Measurements from ENCODE around the gene TBC1D21.
A peak's percentile ranks its signal among the peaks of the same experiment; 100 is the strongest.

TBC1D21 gene

DNA sequence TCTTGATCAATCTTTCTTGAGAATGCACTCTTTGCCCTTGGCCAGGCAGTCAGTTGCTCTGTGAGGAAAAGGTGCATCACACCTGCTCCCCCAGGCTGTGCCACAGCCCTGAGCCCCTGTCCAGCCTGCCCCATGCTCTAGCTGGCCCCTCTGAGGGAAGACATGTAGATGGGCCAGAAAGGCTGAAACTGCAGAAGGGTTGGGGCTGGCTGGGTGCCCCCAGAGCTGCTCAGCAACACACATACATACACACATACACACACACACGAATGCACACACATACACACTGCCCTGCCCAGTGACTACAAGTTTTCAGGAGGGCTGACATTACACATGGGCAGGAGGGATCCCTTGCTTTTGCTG is 16.4 kb downstream of the TBC1D21 start:
- no peak for DNase-seq

DNA sequence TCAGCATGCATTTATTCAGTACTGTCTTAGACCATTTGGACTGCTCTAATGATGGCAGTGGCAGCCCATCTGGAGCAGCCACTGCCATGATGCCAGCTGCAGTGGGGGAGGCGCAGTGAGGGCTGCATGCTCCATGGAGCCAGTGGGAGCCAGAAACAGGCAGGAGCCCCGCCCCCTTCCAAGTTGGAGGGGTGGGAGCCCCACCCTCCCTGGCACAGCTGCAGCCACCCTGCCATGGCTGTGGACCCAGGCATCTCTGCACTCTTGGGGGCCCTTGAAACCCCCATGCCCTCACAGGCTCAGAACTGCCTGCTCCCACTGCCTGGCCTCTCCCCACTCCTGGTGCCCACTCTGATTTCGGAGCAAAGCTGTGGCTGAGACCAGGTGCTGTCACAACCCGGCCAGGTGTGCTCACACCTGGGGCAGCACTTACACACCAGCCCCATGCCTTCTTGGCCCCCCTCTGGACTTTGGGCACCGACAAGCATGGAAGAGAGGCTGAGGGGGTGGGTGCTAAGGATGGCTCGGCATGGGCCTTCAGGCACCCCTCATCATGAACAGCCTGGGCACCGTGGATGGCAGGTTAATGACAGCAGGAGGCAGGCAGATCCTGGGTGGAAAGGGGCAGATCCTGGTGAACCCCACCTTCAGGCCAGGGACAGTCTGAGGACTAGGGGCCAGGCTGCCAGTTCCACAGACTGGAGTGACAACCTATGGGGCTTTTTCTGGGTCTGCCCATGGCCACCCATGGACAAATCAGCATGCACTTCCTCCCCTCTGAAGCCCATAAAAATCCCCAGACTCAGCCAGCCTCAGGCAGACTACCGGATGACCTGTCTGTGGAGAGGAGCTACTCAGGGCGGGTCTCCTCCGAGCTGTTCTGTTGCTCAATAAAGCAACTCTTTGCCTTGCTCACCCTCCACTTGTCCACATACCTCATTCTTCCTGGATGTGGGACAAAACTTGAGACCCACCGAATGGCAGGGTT is 18.3 kb downstream of the TBC1D21 start:
- DNase-seq, result no peak

DNA sequence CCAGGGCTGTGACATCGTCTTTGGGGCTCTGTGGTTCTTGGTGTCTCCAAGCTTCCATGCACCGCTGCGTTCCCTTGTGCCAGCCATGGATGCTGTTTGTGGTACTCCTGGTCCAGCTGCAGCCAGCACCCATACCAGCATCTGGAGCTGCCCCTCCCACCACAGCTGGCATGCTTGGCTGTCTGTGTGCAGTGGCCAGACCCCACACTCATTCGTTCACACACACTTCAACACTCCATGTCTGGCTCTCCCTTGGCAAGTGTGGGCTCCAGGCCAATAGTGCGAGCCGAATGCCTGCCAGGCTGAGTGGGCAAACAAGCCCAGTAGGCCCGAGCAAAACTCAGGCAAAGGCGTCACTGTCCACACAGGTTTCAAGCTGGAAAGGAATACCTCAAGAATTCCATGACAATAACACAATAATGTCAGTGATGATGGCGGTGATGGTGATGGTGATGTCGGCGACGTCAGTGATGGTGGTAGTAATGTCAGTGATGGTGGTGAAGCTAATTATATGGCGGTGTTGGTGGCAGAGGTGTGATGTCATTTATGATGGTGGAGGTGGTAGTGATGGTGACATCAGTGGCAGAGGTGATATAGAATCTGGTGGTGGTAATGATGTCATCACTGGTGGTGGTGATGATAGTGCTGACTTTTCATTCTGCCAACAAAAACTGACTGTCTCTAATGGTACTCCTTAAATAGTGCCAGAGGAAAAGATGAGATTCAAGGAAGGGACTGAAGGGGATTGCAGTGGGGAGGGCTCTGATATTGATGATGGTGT is 19.3 kb downstream of the TBC1D21 start:
- no peak for DNase-seq

DNA sequence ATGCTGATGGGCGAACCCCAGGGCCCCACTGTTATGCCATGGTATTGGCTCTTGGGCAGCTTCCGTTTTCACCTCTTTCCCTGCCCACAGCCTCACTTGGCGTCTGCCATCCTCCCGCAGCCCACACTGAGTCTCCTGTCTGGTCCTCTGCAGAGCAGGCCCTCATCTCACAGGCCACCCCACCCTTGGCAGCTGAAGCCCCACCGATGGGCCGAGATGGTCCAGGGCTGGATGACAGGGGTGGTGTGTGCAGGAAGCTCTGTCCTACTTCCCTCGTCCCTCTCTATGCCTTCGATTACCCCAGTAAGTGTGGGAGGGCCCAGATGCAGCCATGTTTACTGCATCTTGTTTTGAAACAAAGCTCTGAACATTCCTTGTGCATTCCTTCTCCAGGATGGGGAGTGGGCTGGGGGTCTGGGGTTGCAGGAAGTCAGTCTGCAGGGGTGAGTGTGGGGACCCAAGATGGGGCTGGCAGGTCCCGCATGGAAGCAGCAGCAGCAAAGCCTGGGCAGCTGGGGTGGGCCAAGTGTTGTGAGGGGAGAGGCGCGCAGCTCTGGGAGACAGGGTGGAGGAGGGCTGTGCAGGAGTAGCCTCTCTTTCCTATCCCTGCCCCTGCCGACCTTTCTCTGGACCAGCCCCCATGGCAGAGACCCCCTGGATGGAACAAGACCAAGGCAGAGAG is 20.9 kb downstream of the TBC1D21 start:
- DNase-seq, result no peak

DNA sequence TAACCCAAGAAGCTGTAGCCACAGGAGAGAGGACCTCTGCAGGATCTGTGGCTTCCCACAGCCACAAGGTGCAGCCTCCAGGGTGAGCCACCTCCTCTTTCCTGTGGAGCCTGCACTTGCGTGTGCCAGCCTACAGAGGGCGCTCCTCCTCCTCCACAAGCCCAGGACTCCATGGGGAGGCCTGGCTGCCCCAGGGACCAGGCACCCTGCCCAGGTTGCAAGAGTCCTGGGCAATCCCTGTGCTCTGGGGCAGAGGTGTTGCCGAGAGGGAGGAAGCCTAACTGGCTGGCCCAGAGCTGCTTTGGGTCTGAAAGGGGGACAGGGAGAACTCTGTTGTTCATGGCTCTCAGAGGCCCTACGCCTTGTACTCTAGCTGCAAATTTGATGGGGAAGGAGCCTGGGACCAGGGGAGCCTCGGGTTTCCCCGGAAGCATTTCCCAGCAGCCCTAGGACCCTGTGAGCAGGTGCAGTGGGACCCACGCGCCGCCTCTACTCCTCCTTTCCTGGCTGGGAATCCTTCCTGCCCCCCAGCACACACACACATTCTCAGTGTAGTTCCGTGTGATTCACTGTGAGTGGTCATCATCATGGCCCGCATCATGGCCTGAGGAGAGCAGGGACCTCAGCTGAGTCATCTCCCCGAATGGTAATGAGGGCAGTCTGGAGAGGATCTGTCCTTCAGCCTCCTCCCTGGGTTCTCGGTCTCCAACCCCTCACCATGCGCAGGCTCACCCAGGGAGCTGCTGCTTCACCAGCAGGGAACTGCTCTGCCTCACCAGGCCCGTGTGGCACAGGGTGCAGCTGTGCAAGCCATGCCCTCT is 24.3 kb downstream of the TBC1D21 start:
- peak; percentile 85 for DNase-seq

DNA sequence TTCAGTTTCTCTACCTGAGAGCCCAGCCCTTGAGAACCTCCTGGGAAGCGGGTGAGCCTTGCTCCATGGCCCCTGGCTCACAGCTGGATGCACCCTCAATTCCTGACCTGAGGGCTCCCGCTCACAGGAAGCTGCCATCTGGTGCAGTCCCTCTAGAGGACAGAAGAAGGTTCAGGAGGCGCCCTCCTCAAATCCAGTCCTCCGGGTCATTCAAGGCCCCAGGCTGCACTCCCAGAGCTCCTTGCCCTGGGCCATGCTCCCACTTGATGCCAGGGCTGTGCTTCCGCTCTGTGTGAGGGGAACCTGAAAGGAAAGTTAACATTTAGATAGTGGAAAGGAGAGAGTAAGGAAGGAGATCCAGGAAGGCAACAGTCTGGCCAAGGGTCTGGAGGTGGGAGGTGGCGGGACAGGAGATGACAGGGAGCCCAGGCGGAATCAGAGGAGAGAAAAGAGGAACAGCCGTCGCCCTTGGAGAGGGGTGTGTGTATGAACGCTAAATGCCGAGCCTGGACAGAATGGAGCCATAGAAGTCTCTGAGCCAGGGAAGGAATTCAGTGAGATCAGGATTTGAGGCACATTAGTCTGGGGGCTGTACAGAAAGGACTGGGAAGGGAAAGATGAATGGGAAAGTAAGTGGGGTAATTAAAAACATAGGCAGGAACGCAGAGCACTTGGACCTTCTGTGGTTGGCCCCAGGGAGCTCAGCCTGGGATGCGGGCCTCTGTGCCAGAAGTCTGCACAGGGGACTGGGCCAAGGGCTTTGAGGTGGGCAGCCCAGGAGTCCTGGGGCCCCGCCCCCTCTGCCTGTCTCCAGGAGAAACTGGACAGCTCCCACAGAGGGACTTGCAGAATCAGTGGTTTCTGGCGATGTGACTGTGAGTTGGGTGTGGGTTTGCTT is 26.1 kb downstream of the TBC1D21 start:
- no peak for DNase-seq

DNA sequence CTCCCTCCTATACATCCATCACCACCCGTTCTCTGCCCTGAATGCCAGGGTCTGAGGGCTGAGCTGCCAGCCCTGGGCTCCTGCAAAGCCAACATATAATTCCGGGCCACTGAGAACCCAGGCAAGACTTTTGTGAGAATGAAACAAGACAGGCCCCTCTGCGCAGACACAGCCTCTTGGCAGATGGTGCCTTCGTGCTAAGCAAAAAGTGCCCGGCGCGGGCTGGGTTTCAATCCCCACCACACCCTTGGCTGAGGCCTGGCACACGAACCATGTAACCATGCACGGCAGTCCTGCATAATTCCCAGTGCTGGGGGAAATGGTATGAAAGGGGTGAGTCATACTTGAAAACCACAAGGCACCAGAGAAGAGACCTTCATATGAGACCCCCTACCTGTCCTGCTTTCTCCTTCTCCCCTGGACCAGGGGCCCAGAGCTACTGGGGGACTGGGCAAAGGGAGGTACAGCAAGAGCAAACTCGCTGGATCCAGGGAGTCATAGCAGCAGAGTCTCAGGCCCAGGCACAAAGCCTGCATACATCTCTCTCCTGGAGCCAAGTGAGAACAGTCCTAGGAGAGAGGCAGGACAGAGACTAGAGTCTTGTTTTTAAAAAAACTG is 26.8 kb downstream of the TBC1D21 start:
- no peak for DNase-seq

DNA sequence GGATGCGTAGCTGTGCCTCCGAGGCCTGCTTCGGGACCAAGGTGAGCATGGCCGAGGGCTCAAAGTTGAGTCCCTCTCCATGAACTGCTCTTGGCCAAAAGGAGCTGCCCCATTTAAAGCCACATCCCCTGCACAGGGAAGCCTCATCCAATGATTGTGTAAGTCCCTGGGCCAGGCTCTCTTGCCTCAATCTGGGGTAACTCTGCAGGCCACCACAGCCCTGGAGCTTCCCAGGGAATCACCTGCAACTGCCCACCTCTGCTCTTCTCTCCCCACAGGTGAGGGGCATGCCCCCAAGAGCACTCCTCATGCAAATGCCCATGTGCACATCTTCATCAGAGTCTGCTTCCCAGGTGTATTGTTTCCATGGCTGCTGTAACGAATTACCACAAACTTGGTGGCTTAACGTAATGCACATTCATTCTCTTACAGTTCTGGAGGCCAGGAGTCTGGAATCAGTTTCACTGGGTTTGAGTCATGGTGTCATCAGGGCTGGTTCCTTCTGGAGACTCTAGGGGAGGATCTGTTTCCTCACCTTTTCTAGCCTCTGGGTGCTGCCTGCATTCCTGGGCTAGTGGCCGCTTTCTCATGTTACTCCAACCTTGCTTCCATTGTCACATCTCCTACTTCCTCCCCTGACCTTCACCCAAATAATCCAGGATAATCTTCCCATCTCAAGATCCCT is 27.9 kb downstream of the TBC1D21 start:
- no peak for DNase-seq

DNA sequence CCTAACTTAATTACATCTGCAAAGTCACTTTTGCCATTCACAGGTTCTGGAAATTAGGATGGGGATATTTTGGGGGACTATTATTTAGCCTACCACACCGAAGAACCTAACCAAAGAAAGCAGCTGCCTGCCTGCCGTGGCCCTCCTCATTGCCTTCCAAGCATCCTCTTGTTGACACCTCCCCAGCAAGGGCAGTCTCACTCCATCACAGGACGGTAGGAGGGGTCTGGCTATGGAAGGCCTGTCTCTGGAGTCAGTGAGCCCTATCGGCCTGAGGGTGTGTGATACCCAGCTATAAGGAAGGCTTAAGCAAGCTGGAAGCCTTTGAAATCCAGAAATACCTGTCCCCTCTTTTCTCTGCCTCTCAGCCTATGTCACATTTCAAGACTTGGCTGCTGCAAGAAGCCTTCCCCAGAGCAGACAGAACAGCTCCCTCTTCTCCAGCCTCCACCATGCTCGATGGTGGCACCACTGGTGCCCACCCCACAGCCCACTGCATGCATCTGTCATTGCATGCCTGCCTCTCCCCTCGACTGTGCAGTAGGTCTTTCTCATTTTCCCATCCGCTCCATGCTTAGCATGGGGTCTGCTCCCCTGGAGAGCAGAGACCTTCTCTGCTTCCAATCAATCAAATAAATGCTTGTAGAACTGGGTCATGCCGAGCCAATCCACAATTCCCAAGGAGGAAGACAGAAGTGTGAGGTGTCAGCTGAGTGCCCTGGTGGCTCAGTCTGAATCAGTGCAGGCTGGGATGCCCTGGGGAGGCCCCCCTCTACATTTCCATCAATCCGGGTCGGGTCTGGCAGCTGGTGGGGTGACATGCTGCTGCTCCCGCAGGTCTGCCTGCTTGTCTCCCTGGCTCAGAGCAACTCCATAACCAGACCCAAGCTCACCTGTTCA is 29.0 kb downstream of the TBC1D21 start:
- no peak for DNase-seq

DNA sequence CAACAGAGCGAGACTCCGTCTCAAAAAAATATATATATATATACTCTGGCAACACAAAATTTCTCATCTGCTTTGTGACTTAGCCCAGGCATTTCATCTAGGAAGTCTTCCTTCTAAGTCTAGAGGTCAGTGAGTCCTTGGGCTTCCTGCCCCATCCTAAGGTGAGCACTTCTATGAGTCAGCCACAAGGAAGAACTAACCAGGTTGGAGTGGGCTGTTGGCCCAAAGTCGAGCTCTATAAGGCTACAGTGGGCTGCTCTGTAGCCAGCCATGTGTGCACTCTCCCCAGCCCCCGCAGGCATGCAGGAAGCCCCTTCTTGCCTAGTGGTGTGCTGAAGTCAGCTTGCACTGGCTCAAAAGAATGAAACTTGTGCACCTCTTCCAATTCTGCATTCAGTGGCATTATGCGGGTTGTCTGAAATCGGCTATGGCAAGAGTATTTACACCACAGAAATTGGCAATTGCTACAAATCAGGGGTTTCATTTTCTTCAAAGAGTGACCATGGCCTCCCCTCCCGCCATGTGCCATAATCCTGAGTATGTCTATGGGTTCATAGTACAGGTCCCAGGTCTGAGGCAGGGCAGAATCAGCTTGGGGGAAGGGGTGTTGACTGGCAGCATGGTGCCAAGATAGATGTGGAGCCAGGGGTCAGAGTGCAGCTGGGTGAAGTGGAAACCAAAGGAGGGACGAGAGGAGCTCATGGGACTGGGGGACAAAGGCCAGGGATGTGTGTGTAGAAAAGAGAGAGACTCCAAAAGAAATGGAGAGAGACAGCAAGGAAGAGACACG is 30.9 kb downstream of the TBC1D21 start:
- no peak for DNase-seq

DNA sequence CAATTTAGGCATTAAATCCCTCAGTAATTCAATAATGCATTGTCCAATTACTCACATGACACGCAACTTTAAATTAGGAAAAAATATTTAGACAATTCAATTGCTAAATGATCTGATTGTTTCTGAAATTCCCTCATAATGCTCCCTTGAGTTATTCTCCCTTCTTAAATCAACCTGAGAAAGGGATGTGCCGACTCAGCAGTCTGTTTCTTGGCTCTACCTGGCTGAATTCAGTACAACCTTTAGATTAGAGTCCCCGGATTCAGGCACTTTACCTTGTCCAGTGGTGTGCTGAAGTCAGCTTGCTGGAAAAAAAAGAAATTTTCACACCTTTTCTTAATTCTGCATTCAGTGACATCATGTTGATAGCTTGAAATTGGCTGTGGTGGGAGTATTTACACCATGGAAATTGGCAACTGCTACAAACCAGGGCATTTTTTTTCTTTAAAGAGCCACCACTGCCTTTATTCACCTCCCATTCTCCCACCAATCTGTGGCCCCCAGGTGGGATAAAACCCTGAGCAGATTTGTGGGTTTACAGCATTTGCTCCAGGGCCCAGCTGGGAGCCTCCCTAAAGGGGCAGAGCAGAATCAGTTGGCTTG is 32.0 kb downstream of the TBC1D21 start:
- no peak for DNase-seq

DNA sequence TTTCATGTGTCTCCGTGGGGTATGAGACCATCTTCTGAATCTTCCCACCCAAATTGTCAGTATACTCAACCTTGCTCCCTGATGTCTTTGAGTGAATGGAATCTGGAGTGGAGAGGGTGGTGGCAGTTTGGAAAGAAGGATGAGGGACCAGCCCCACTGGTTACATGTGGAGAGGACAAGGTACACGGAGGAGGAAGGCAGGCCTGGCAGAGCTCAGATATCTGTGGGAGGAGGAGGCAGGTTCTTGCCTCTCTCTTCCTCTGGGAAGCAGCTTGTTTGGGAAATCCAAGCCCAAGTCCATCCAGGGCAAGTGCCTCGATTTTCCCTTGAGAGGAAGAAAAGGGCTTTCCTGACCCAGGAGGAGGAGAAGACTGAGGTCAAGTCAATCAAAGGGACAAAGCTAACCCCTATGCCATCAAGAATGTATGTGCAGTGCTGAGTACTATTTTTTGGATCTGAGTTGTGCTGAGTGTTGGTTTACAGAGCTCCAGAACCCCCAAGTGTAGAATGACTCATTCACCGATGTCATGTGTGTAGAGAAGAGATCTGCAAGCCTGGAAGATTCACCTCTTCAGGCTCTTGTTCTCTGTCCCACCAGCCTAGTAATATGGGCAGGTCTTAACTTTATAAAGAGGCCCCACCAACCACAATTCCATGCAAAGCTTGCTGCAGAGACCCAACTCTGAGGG is 33.1 kb downstream of the TBC1D21 start:
- DNase-seq, result no peak

DNA sequence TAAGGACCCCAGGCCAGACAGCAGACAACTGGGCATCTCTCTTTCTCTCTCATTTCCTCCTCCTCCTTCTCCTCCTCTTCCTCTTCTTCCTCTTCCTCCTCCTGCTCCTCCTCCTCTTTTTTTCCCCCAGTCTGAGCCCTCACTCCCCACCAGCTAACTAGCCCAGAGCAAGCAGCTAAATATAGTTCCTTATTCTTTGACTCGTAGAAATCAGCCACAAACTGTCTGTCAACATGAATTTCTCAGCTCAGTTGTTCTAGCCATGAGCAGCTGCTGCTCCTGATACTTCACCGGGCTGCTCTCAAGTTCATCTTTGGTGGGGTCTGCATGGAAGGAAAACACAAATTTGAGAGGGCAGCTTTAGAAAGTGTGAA is 33.7 kb downstream of the TBC1D21 start:
- DNase-seq, result no peak

DNA sequence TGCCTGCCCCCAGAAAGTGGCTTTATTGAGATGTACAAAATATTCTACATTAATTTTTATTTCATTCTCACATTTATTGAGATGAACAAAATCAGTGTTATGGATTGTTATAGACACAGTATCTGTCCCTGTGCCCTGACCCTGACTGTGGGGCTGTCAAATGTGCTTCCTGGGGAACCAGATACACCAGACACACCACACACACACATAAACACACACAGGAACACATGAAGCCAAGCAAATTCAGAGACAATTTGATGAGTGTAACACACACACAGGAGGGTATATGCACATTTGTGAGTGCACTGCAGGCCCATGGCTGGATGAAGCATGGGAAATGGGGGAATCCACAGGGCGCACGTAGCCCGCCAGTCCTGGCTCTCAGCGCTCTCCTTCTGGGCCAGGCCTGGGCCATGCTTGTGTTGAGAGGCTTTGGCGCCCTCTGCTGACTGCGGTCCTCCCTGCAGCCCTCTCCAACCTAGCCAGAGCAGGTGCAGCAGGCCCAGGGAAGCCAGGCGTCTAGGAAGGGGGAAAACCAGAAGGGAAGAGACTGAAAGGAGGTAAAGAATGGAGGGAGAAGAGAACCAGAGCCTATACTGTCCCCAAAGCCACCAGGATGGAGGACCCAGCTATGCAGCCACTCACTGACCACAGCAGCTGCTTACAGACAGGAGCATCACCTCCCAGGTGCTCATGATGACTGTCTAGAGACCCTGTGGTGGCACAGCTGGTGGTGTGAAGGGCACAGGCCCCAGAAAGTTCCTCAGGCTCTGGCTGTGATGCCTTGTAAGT is 34.9 kb downstream of the TBC1D21 start:
- DNase-seq, result peak; percentile 92

DNA sequence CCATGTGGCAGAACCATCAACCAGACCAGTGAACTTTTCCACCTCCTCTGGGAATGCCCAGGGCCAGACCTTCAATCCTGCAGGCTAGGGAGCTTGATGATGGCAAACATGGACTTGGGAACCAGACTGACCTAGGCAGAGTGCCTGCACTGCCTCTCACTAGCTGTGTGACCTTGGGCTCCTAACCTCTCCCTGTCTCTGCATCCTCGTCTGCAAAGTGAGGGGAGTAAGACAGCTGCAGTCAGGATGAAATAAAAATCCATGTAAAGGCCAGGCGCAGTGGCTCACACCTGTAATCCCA is 35.4 kb downstream of the TBC1D21 start:
- DNase-seq, result no peak

DNA sequence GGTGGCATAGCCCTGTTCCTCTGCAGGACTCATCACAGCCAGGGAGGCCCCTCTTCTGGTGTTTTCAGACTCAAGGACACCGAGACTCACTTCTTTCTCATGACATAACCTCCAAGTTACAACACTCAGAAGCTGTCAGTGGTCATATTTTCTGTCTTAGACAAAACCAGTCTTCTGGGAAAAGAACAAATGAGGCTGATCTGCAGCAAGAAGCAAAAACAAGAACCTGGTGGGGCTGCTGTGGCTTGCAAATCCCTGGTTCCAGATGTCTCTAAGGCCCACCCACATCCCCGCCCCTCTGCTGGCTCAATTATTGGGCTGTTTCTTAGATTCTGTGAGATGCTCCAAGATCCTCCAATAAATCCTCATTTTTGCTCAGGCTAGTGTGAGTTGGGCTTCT is 36.3 kb downstream of the TBC1D21 start:
- no peak for DNase-seq
